Heart left ventricle (tissue), 13 donors: ENCODE results near the gene LRRC32.

Experiments used
- CTCF ChIP-seq, 12 donors: fragments of 200-600 bp; sonication (generic) in 4 of 12; IDR thresholded peaks; one replicate each; pipeline versions ENCODE4 v1.5.0 to v1.8.0; 2018 to 2022; ENCODE audit warnings: antibody characterized with exemption in 12 of 12, mild to moderate bottlenecking in 5 of 12
- POLR2A ChIP-seq, 2 donors: fragments of 450-650 bp; IDR thresholded peaks; one replicate each; pipeline ENCODE4 v1.6.1; 2017; ENCODE audit warnings: antibody characterized with exemption in 2 of 2, mild to moderate bottlenecking in 2 of 2, moderate library complexity in 2 of 2
- donor health status: ischemic (EF 13 %, LVEDD 7.1; RV severe dilation, severe dysfunction).
- donor health status: DM: no; HTN: yes; CAD: no.
- donor health status: DM: no; HTN: no; CAD: no.
- donor health status: ischemic (EF 25% LVEDD 6.9; RV normal size, moderate dysfunction).
- donor health status: ischemic (EF 25% LVEDD 5.7; RV mildly dilated, moderate dysfunction).
- donor health status: ischemic (EF 35%, LVEDD 5.7; RV mildly dilated, moderate dysfunction).
- donor health status: nonischemic (EF 11% LVEDD 7.7; RV severe dilation, severe dysfunction).
- donor health status: DM: yes; HTN: yes; CAD: no.
- donor health status: PGD.
- donor health status: ischemic (EF 29% LVEDD 5.4; RV normal size, mild dysfunction).
- donor health status: nonischemic (EF 23%, LVEDD 6.1; RV moderate dilation, normal function).

DNA sequence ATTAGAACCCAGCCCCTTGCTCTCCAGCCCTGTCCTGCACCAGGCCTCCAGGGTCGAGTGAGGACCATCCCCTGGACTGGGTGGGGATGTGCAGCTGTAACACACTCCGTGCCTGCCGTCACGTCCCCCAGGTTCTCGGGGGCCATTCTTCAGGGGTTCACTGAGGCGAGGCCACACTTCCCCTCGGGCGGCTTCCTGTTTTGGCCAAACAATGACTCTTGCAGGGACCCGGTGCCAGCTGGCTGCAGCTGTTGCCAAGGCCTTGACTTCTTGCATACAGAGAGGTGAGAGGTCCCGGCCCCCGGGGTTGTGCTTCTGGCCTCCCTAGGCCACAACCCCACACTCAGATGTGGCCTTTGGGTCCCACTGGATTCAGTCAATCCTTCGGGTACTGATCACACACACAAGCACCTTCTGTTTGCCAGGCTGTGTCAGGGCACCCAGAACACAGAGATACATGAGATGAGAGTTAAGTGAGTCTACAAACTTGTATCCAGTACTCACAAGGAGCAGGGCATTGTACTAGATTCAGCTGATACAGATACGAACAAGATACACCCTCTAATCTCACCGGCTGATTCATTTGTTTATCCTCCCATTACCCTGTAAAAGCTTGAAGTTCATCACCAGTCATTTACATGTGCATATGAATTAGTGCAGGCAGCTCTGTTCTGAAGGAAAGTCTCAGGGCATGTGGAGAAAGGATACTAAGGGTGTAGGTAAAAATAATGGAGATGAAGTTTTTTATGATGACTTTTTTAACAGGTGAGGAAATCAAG lies 32.9 kb downstream of the LRRC32 start:
- no peak for TF ChIP-seq CTCF (IDR thresholded peaks at IDR 0.05)
- TF ChIP-seq POLR2A (IDR thresholded peaks at IDR 0.05), result no peak
